Adrenal gland (tissue), 5 donors: ENCODE measurements around the gene NOX5.

ENCODE experiments used
- POLR2A ChIP-seq, 2 donors: fragments of 450-650 bp; IDR thresholded peaks; one replicate each; pipeline ENCODE4 v1.6.1; 2017; ENCODE audit warnings: antibody characterized with exemption in 2 of 2, mild to moderate bottlenecking in 2 of 2, moderate library complexity in 1 of 2
- TF ChIP-seq, protein P1 (sequence below), 6 experiments: fragments of 450-650 bp in 4 of 6; fragments of 200-600 bp in 2 of 6; sonication (generic) in 1 of 6; IDR thresholded peaks; 1 replicate in 5 of 6; 2 replicates in 1 of 6; pipeline versions ENCODE4 v1.5.1 to v1.8.0; 2016 to 2021; ENCODE audit warnings: antibody characterized with exemption in 6 of 6, mild to moderate bottlenecking in 2 of 6, moderate library complexity in 1 of 6
- donor health status: DM: no; HTN: no; CAD: no.

GRCh38 chr15:68983961-68984481, 30.5 kb upstream of the NOX5 start:
- TF ChIP-seq, protein P1, sequence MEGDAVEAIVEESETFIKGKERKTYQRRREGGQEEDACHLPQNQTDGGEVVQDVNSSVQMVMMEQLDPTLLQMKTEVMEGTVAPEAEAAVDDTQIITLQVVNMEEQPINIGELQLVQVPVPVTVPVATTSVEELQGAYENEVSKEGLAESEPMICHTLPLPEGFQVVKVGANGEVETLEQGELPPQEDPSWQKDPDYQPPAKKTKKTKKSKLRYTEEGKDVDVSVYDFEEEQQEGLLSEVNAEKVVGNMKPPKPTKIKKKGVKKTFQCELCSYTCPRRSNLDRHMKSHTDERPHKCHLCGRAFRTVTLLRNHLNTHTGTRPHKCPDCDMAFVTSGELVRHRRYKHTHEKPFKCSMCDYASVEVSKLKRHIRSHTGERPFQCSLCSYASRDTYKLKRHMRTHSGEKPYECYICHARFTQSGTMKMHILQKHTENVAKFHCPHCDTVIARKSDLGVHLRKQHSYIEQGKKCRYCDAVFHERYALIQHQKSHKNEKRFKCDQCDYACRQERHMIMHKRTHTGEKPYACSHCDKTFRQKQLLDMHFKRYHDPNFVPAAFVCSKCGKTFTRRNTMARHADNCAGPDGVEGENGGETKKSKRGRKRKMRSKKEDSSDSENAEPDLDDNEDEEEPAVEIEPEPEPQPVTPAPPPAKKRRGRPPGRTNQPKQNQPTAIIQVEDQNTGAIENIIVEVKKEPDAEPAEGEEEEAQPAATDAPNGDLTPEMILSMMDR (IDR thresholded peaks at IDR 0.05) = no peak
- no peak for TF ChIP-seq POLR2A (IDR thresholded peaks at IDR 0.05)
